Keratinocyte (primary cell): ENCODE measurements around the gene B3GAT1. TPM values are rescaled to one million over a fixed set of nuclear protein-coding genes. Genes with fewer than 3 reads are reported as not detected.

Experiments used
- DNase-seq: peaks from one replicate; pipeline ENCODE4 v3.0.0-alpha.2; 2011; ENCODE audit warnings: low read depth, missing footprints, low spot score
- FAIRE-seq: peaks from 2 replicates; lab custom pipeline; 2011; peaks lifted over from hg19 to GRCh38; lab: Jason Lieb, UNC
- H2AFZ ChIP-seq: 2 replicates; pipeline ENCODE4 v1.6.0; 2012; ENCODE audit warnings: low read length, control low read depth, inconsistent platforms; ENCODE audit not compliant: control insufficient read depth
- H3K27ac ChIP-seq: 2 replicates; pipeline ENCODE4 v1.5.1; 2011; ENCODE audit warnings: low read length; ENCODE audit not compliant: control insufficient read depth, insufficient read depth
- H3K27me3 ChIP-seq: 3 replicates; pipeline ENCODE4 v1.6.0; 2011; ENCODE audit warnings: low read length; ENCODE audit not compliant: control insufficient read depth, insufficient read depth; ENCODE audit errors: extremely low read depth
- H3K36me3 ChIP-seq, 2 experiments: 2 replicates in 1 of 2; 3 replicates in 1 of 2; pipeline ENCODE4 v1.5.1; 2011; ENCODE audit warnings: low read length in 2 of 2, mild to moderate bottlenecking in 1 of 2; ENCODE audit not compliant: control insufficient read depth in 2 of 2, insufficient read depth in 2 of 2; ENCODE audit errors: extremely low read depth in 1 of 2
- H3K4me1 ChIP-seq: 3 replicates; pipeline ENCODE4 v1.5.1; 2011; ENCODE audit warnings: low read length; ENCODE audit not compliant: control insufficient read depth, insufficient read depth; ENCODE audit errors: extremely low read depth
- H3K4me2 ChIP-seq: 3 replicates; pipeline ENCODE4 v1.6.0; 2011; ENCODE audit warnings: low read depth, low read length; ENCODE audit not compliant: control insufficient read depth, insufficient read depth; ENCODE audit errors: extremely low read depth
- H3K4me3 ChIP-seq, 3 experiments: fragments of 200-600 bp in 1 of 3; sonication (generic) in 1 of 3; 2 replicates in 2 of 3; 3 replicates in 1 of 3; pipeline ENCODE4 v1.5.1; 2011 to 2016; ENCODE audit warnings: low read length in 3 of 3, mild to moderate bottlenecking in 3 of 3, control low read depth in 2 of 3, inconsistent platforms in 1 of 3, low read depth in 1 of 3, mixed read lengths in 1 of 3, mixed run types in 1 of 3, moderate library complexity in 1 of 3; ENCODE audit not compliant: control insufficient read depth in 2 of 3, insufficient read depth in 2 of 3; ENCODE audit errors: extremely low read depth in 1 of 3
- H3K79me2 ChIP-seq: 2 replicates; pipeline ENCODE4 v1.6.0; 2012; ENCODE audit warnings: low read length; ENCODE audit not compliant: control insufficient read depth, insufficient read depth
- H3K9ac ChIP-seq: 3 replicates; pipeline ENCODE4 v1.6.0; 2011; ENCODE audit warnings: low read length; ENCODE audit not compliant: control insufficient read depth, insufficient read depth; ENCODE audit errors: extremely low read depth
- H3K9me1 ChIP-seq: 3 replicates; pipeline ENCODE4 v1.6.0; 2011; ENCODE audit warnings: low read length; ENCODE audit not compliant: control insufficient read depth, insufficient read depth; ENCODE audit errors: extremely low read depth
- H3K9me3 ChIP-seq: 2 replicates; pipeline ENCODE4 v1.5.1; 2012; ENCODE audit warnings: low read depth, low read length; ENCODE audit not compliant: control insufficient read depth
- H4K20me1 ChIP-seq: 3 replicates; pipeline ENCODE4 v1.6.0; 2011; ENCODE audit warnings: low read length; ENCODE audit not compliant: control insufficient read depth, insufficient read depth; ENCODE audit errors: extremely low read depth
- EZH2 ChIP-seq: IDR thresholded peaks from one replicate; pipeline ENCODE4 v1.6.1; 2012; ENCODE audit warnings: inconsistent platforms, mild to moderate bottlenecking, low read length, moderate library complexity
- dilution Hi-C: fragments of 300-500 bp; cut with MboI; formaldehyde crosslinking; loops from one replicate; pipeline ENCODE4 v1.7.0; 2020; ENCODE audit warnings: low sequenced_read_pairs; ENCODE audit not compliant: extremely low pct_ligation_motif_present
- polyA plus RNA-seq, 5 experiments: library from polyadenylated mRNA; depleted of rRNA in 3 of 5; stranded (reverse) in 3 of 5; stranded (forward) in 1 of 5; unstranded in 1 of 5; fragments of >200 nt; gene quantifications; 1 replicate in 1 of 5; 2 replicates in 3 of 5; 3 replicates in 1 of 5; pipeline versions ENCODE4 v1.2.1 to v1.2.3, GENCODE V29; 2011 to 2012; ENCODE audit warnings: missing spikeins in 2 of 5, low read depth in 1 of 5, low replicate concordance in 1 of 5
- TF ChIP-seq, protein P1 (sequence below), 3 experiments: IDR thresholded peaks in 1 of 3; conservative IDR thresholded peaks in 1 of 3; optimal IDR thresholded peaks in 1 of 3; 2 replicates in 2 of 3; 3 replicates in 1 of 3; pipeline versions ENCODE3 to v1.5.1; 2011; ENCODE audit warnings: low read length in 3 of 3, mild to moderate bottlenecking in 3 of 3, moderate library complexity in 2 of 3, control low read depth in 1 of 3, inconsistent platforms in 1 of 3; ENCODE audit not compliant: insufficient read depth in 2 of 3; ENCODE audit errors: extremely low read depth in 1 of 3

Gene B3GAT1
- polyA plus RNA-seq, 1 donor (not counting 4 experiments of a cell fraction or from before 2014, with no cell fraction given) = 0.04 TPM

DNA sequence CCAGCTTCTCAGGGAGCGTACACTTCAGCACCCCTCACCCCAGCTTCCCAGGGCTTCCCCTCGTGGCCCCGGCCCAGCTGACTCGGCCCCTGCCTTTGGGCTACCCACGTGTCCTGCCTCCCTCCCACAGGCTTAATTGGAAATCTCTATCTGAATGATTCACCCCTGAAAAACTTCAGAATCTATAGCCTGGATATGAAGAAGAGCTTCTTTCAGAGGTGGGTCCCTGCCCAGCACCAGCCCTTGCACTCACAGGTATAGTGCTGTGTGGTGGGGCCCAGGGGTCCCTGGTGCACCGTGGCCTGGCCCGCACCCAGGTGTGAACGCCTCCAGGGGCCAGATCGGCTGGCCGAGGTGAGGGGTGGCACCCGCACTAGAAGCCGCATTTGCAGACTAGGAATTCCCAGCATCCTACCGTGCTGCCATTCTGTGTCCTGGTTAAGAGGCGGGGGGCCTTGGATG is 38.4 kb downstream of the B3GAT1 start:
- H4K20me1 ChIP-seq = no peaks in the 10 kb centered on the region
- dilution Hi-C loops = no loop called here
- H3K9ac ChIP-seq = no peak overlapping the region
- H3K36me3 ChIP-seq = no peaks in the 10 kb centered on the region
- no peak overlapping the region for H3K4me3 ChIP-seq
- no peaks in the 10 kb centered on the region for H3K79me2 ChIP-seq
- H3K4me1 ChIP-seq = no peaks in the 10 kb centered on the region
- no peak for FAIRE-seq
- H2AFZ ChIP-seq = no peak overlapping the region
- no peak overlapping the region for H3K27ac ChIP-seq
- no peak overlapping the region for H3K4me2 ChIP-seq
- H3K9me1 ChIP-seq = no peaks in the 10 kb centered on the region
- no peaks in the 10 kb centered on the region for H3K9me3 ChIP-seq
- TF ChIP-seq, protein P1, sequence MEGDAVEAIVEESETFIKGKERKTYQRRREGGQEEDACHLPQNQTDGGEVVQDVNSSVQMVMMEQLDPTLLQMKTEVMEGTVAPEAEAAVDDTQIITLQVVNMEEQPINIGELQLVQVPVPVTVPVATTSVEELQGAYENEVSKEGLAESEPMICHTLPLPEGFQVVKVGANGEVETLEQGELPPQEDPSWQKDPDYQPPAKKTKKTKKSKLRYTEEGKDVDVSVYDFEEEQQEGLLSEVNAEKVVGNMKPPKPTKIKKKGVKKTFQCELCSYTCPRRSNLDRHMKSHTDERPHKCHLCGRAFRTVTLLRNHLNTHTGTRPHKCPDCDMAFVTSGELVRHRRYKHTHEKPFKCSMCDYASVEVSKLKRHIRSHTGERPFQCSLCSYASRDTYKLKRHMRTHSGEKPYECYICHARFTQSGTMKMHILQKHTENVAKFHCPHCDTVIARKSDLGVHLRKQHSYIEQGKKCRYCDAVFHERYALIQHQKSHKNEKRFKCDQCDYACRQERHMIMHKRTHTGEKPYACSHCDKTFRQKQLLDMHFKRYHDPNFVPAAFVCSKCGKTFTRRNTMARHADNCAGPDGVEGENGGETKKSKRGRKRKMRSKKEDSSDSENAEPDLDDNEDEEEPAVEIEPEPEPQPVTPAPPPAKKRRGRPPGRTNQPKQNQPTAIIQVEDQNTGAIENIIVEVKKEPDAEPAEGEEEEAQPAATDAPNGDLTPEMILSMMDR (optimal IDR thresholded peaks at IDR 0.05 in 1 of 3, IDR thresholded peaks at IDR 0.05 in 1 of 3, conservative IDR thresholded peaks at IDR 0.05 in 1 of 3; ENCODE audit: extremely low read depth in 1 of 3, insufficient read depth in 2 of 3, low read length in 3 of 3) = no peak
- no peak for TF ChIP-seq EZH2
- DNase-seq = no peak
- no peaks in the 10 kb centered on the region for H3K27me3 ChIP-seq

DNA sequence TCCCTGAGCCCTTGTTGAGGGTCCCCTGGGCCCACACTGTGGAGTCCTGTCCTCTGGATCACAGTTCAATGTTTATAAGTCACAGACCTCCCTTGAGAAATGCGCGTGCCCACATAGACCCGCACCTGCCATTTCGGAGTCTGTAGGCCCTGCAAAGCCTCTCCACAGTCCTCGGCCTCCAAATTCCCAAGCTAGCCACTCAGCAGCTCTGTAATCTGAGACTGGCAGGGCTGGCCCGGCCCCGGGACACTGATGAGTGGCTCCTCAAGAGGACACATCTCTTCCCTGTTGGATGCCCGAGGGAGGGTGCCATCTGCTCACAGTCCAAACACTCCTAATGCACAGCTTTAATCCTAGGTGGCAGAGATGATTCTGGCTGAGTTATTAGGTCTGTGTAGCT is 39.1 kb downstream of the B3GAT1 start:
- no peaks in the 10 kb centered on the region for H3K36me3 ChIP-seq
- no peak overlapping the region for H3K4me2 ChIP-seq
- H3K79me2 ChIP-seq = no peaks in the 10 kb centered on the region
- H2AFZ ChIP-seq = no peak overlapping the region
- no peak overlapping the region for H3K27ac ChIP-seq
- no peak for FAIRE-seq
- no peaks in the 10 kb centered on the region for H3K27me3 ChIP-seq
- no peak overlapping the region for H3K4me3 ChIP-seq
- TF ChIP-seq EZH2 = no peak
- H3K9ac ChIP-seq = no peak overlapping the region
- no peaks in the 10 kb centered on the region for H3K9me3 ChIP-seq
- no peaks in the 10 kb centered on the region for H3K4me1 ChIP-seq
- no peak for DNase-seq
- dilution Hi-C loops = no loop called here
- no peaks in the 10 kb centered on the region for H3K9me1 ChIP-seq
- no peaks in the 10 kb centered on the region for H4K20me1 ChIP-seq

DNA sequence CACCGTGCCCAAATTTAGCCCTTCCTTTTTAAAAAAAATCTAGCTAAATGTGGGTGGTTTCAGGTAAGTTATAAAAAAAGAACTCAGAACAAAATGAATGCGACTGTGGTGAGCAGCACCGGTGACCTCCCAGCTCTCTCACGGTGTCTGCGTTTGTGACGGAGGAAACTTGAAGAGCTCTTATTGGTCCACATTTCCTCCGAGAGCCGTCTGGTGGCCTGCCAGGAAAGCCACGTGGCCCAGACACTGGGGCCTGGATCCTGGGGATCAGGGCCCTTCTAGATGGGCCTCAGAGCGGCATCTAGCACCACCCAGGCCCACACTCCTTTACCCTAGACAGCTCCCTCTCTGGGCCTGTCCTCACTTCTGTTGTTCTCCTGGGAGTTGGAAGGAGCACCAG is 39.5 kb downstream of the B3GAT1 start:
- DNase-seq = no peak

More for the DNA sequence above, 39.5 kb downstream of the B3GAT1 start:
- no peak for TF ChIP-seq EZH2
- TF ChIP-seq, protein P1 (optimal IDR thresholded peaks at IDR 0.05 in 1 of 3, IDR thresholded peaks at IDR 0.05 in 1 of 3, conservative IDR thresholded peaks at IDR 0.05 in 1 of 3; ENCODE audit: extremely low read depth in 1 of 3, insufficient read depth in 2 of 3, low read length in 3 of 3) = no peak
- FAIRE-seq = no peak
- Histone ChIP-seq H3K4me2 (no peak overlapping the region), H4K20me1 (no peaks in the 10 kb centered on the region), H3K4me1 (no peaks in the 10 kb centered on the region), H3K9me3 (no peaks in the 10 kb centered on the region), H2AFZ (no peak overlapping the region), H3K9ac (no peak overlapping the region), H3K79me2 (no peaks in the 10 kb centered on the region), H3K36me3 (no peaks in the 10 kb centered on the region), H3K27me3 (no peaks in the 10 kb centered on the region), H3K27ac (no peak overlapping the region), H3K9me1 (no peaks in the 10 kb centered on the region), H3K4me3 (no peak overlapping the region)
- dilution Hi-C loops = no loop called here
